A549 treated with RU486 at 1 μM for 4 hours (cell line): Measurements from ENCODE around the gene PBX3. TPM values are rescaled to one million over a fixed set of nuclear protein-coding genes. Genes with fewer than 3 reads are reported as not detected.

ENCODE experiments used
- total RNA-seq: library from RNA; stranded (reverse); fragments of 200-300 nt; extraction: Qiagen RNA extraction; gene quantifications from 5 replicates; pipeline ENCODE4 v1.2.3, GENCODE V29; 2022; ENCODE audit warnings: low read depth

Gene PBX3
- total RNA-seq, result 8.3 to 13.4 TPM (median 12.5 TPM) in 5 replicates

DNA sequence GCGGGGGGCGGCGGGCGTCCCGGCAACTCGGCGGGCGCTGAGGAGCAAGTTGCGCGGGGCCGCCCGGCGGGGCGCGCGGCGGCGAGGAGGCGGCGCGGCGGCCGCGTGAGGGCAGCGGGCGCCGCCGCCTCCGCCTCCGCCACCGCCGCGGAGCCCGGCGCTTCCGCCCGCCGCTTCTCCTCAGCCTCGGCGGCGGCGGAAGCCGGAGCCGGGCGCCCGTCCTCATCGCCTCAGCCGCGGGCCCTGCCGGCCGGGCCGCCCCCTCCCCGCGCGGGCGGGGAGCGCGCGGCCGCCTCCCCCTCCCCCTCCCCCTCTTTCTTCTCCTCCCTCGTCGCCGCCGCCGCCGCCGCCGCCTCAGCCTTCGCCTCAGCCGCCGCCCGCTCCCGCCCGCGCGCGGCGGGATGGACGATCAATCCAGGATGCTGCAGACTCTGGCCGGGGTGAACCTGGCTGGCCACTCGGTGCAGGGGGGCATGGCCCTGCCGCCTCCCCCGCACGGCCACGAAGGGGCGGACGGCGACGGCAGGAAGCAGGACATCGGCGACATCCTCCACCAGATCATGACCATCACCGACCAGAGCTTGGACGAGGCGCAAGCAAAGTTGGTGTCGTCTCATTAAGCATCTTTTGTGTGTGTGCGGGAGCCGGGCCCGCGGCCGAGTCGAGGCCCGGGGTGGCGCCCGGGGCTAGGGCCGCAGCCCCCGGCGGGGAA, at the start of gene PBX3:
PBX3 (plus strand) TSS at position 321 of the 712 bp plus-strand sequence.

DNA sequence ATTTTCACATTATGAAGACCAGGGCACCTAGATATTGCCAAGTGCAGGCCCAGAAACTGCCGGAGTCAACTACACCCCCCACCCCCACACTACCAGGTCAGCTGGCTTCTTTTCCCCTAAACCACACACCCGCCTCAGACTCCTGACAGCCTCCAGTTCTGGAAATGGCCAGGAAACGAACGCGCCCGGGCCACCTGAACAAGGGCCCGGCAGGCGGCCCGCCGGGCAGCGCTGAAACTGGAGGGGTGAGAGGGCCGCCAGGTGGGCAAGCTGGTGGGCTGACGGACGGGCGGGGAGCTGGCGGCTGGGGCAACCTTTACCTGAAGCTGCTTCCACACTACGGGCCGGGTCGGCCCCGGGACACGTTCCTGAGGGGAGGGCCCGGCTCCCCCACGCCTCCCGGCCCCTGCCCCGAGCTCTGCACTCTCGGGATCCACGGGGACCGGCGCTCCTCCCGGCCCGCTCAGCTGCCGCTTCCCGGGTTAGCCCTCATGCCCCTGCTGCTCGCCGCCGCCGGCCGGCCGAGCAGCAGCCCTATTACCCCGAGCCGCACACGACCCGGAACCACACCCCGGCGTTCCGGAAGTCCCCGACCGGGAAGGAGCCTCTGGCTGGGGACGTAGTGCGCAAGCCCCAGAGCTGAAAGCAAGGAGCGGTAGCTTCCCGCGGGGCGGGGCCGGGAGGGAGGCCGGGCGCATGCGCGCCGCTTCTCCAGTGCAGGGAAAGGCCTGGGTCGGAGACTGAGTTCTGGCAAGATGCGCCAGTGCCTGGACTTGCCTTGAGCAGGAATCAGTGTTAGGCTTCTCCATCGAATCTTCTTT, 40.3 kb upstream of the PBX3 start, which contains the start of gene MAPKAP1:
MAPKAP1 (minus strand) TSS at position 558 of the 821 bp plus-strand sequence. CDS start 34,634 bp downstream, outside the sequence.

Other genes with a start within 250 kb of the PBX3 start
- gene MAPKAP1, start 40.2 kb upstream of the PBX3 start, total RNA-seq, result 57.2 to 96.3 TPM (median 72.5 TPM) in 5 replicates